HG03097 (cell line): ENCODE results near the gene PEF1.

ENCODE experiments used
- ATAC-seq: cut with Tn5 transposase; IDR thresholded peaks from one replicate; pipeline ENCODE4 v1.9.1; 2021; ENCODE audit not compliant: unreplicated experiment, low FRiP score

The PEF1 gene

DNA sequence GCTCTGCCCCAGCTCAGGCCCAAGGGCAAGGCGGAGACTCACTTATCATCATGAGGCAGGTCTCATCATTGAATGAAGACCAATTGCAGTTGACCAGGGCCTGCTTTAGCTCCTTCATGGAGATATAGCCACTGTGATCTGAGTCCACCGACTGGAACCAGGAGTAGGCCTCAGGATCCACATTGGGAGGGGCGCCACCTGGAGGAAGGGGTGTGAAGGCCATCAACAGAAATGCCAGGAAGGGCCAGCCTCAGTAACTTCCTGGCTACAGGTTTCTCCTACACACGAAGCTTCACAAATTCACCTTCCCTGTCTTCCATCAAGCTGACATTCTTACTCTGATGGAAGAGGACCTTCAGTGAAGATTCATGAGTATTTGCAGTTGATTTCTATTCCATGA lies 11.6 kb downstream of the PEF1 start:
- no peak for ATAC-seq

DNA sequence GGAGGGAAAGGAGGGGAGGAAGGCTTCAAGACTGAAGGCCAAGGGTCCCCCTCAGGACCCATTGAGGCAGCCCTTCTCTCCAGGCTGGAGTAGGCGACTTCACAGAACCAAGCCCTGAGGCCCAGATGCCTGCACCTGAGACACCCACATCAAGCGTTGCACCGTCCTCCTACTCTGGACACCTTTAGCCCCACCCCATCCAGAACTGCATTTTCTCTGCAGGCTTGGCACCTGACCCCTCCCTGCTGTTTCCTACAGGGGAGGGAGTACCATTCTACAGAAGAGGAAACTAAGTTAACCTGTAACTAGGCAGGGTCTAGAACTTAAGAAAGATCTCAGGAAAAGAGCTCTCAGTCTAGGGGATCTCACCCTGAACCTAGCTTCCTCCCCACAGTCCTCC lies 12.0 kb downstream of the PEF1 start:
- ATAC-seq, result no peak

- ATAC-seq, result no peak
Measured at GRCh38 chr1:31628931-31629556, 15.6 kb downstream of the PEF1 start.

GRCh38 chr1:31627930-31628559 lies 16.6 kb downstream of the PEF1 start:
- ATAC-seq, result no peak

- ATAC-seq, result no peak
Measured at GRCh38 chr1:31627301-31627929, 17.3 kb downstream of the PEF1 start.

GRCh38 chr1:31626223-31627207 lies 18.2 kb downstream of the PEF1 start:
- ATAC-seq, result no peak

- ATAC-seq, result no peak
Measured at GRCh38 chr1:31625561-31626222, 19.0 kb downstream of the PEF1 start.

- no peak for ATAC-seq
Measured at GRCh38 chr1:31624731-31625514, 19.8 kb downstream of the PEF1 start.

DNA sequence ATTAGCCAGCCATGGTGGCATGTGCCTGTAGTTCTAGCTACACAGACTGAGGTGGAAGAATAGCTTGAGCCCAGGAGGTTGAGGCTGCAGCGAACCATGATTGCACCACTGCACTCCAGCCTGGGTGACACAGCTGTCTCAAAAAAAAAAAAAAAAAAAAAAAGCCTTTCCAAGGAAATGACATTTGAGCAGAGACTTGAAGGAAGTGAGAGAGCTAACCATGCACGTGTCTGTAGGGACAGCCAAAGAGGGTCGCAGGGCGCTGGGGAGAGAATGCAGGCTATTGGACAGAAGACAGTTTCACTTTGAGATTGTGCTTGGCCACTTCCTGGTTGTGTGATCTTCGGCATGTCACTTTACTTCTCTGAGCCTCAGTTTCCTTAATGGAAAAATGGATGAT lies 20.4 kb downstream of the PEF1 start:
- no peak for ATAC-seq

DNA sequence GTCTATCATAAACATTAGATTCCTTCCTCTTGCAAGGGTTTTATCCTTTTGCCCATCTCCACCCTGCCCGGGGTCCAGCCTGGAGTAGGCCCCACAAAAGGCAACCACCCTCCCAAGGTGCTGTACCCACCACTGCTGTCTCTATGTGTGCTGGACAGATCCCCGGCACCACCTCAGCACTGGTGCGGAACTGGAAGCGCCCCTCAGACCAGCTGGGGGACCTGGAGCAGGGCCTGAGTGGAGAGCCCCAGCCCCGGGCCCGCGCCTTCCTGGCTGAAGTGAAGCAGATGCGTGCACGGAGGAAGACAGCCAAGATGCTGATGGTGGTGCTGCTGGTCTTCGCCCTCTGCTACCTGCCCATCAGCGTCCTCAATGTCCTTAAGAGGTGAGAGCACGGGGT lies 21.3 kb downstream of the PEF1 start:
- ATAC-seq, result no peak

DNA sequence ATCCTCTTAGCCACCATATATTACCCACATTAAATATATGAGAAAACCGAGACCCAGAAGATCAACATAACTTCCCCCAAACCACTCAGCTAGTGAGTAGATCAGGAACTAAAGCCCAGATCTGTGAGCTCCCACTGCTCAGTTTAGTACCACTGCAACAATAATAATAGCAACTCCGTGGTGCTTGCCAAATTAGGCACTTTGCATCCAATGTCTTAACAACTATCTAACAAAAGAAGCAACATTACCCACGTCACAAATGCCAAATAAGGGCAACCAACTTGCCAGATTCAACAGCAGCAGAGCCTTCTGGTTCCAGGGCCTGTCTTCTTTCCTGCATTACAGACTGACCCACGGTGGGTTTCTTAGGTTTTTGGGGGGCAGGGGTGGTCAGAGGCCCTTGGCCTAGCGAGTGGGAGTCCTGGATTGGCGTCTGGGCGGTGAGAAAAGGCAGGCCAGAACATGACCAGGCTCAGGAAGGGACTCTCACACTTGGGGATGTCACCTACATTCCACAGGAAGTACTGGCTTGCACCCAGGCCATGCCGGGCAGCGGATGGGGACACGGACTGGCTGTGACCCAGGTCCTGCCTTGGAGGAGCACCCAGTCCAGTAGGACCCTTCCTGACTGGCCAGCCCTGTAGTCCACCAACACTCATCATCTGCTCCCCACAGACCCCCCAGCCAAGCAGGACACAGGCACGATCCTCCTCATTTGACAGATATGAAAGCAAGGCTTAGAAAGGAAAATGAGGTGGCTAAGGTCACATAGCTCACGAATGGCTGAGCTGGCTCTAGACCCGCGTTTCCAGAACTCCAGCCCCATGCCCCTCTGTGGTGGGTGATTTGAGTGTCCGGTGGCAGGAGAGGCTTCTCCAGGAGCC lies 22.6 kb downstream of the PEF1 start:
- ATAC-seq, result no peak

- ATAC-seq, result no peak
Measured at GRCh38 chr1:31621498-31621820, 23.2 kb downstream of the PEF1 start.

- no peak for ATAC-seq
Measured at GRCh38 chr1:31620631-31621497, 23.8 kb downstream of the PEF1 start.

DNA sequence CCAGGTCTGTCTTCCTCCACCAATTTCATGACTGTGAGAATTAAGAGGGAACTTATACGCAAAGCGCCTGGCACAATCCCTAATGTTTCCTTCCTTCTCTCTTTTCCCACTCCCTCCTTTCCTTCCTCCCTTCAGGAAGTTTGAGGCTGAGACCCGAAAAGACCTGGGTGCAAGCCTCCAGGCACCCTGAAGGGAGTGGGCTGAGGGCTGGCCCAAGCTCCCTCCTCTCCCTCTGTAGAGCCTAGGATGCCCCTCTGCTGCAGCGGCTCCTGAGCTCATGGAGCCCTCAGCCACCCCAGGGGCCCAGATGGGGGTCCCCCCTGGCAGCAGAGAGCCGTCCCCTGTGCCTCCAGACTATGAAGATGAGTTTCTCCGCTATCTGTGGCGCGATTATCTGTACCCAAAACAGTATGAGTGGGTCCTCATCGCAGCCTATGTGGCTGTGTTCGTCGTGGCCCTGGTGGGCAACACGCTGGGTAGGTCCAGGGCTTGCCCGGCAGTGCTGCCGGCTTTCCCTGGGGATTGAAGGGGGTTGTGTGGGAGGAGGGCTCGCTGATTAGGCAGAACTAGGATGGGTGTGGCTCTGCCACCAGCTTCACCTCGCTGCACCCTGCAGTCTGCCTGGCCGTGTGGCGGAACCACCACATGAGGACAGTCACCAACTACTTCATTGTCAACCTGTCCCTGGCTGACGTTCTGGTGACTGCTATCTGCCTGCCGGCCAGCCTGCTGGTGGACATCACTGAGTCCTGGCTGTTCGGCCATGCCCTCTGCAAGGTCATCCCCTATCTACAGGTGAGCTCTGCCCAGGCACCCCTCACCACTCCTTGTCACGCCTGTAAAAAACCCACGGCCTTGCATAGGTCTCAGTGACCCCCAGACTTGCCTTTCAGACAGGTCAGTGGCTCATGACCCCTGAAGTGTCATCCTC lies 25.5 kb downstream of the PEF1 start:
- no peak for ATAC-seq

DNA sequence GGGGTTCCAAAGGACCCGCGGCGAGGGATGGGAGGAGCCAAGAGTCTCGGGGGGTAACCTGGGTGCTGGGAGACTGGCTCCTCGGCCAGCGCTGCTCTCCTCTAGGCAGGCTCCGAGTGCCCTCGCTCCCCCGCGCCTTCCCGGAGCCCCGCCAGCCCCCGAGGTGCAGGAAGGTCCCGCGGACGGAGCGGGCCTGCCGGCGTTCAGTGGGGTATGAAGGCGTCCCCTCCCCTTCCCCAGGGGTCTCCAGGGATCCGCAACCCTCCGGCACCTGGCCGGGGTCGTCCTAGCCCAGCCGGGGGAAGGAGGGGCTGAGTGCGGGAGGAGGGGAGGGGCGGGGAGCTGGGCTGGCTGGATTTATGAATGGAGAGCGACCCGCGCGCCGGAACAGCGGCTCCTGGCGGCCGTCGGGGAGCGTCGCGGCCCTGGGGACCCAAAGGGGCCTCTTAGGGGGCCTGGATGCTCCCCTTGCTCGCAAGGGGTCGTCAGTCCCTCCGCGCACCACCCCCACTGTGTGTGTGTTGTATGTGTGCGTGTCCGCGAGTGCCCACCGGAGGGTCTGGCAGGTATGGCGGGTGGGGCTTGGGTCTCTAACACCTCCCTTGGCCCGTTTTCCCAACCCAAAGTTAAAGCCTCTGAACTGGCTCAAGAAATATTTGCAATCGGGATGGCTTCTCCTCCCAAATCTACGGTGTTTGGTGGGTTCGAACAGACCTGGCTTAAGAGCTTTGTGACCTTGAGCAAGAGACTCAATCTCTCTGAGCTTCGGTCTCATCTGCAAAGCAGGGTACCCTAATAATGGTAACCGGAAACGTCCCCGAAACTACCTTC lies 26.5 kb downstream of the PEF1 start:
- no peak for ATAC-seq
